ACC112 (cell line): ENCODE measurements around the gene CHST11.

ENCODE experiments used
- H2AFZ ChIP-seq: fragments of 200-600 bp; sonication (generic); one replicate; pipeline ENCODE4 v1.6.0; 2017; ENCODE audit warnings: antibody characterized with exemption, low read length; ENCODE audit not compliant: unreplicated experiment
- H3K27ac ChIP-seq: fragments of 200-600 bp; sonication (generic); 2 replicates; pipeline ENCODE4 v1.5.1; 2014; ENCODE audit warnings: low read depth, mild to moderate bottlenecking, antibody characterized with exemption, low read length, moderate library complexity
- H3K27me3 ChIP-seq: fragments of 200-600 bp; sonication (generic); 2 replicates; pipeline ENCODE4 v1.6.1; 2014; ENCODE audit warnings: mild to moderate bottlenecking, antibody characterized with exemption, low read length, moderate library complexity, mixed read lengths; ENCODE audit not compliant: insufficient read depth
- H3K36me3 ChIP-seq: fragments of 200-600 bp; sonication (generic); 2 replicates; pipeline ENCODE4 v1.6.1; 2016; ENCODE audit warnings: mild to moderate bottlenecking, antibody characterized with exemption, low read length, moderate library complexity, mixed read lengths; ENCODE audit not compliant: insufficient read depth
- H3K4me1 ChIP-seq: fragments of 200-600 bp; sonication (generic); one replicate; pipeline ENCODE4 v1.6.1; 2016; ENCODE audit warnings: low read length, mixed read lengths; ENCODE audit not compliant: insufficient read depth, unreplicated experiment, control insufficient read depth
- H3K4me3 ChIP-seq: fragments of 200-600 bp; sonication (generic); 2 replicates; pipeline ENCODE4 v1.5.1; 2014; ENCODE audit warnings: mild to moderate bottlenecking, low read depth, low read length
- H3K79me2 ChIP-seq: fragments of 200-600 bp; sonication (generic); one replicate; pipeline ENCODE4 v1.6.0; 2016; ENCODE audit warnings: low read length; ENCODE audit not compliant: control insufficient read depth, unreplicated experiment, insufficient read depth

Gene CHST11

GRCh38 chr12:104712968-104713367 is 256.2 kb downstream of the CHST11 start:
- Histone ChIP-seq H3K4me3 (no peak overlapping the region), H2AFZ (no peak overlapping the region), H3K79me2 (no peaks in the 10 kb centered on the region), H3K4me1 (peaks cover 20% of the 10 kb centered on the region), H3K36me3 (no peaks in the 10 kb centered on the region), H3K27ac (no peak overlapping the region), H3K27me3 (no peaks in the 10 kb centered on the region)

DNA sequence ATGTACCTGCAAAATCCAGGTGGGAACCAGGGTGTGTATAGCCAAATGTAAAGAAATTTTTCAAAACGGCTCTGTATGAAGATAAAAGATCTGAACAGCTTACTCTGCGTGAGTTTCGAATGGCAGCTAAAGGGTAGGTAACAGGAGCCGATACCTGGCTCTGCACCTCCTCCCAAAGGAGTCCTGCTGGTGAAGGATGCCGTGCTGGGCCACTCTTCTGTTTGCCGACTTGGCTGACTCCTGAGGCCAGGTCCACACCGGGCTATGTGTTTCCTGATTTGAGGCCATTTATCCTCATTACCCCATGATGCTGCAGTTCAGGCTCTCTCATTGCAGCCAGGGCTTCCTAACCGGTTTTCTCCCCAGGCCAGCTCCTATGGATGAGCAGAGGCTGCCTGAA is 256.7 kb downstream of the CHST11 start:
- Histone ChIP-seq H3K79me2 (no peaks in the 10 kb centered on the region), H2AFZ (no peak overlapping the region), H3K27me3 (no peaks in the 10 kb centered on the region), H3K36me3 (no peaks in the 10 kb centered on the region), H3K27ac (no peak overlapping the region), H3K4me3 (no peak overlapping the region), H3K4me1 (peaks cover 20% of the 10 kb centered on the region)

DNA sequence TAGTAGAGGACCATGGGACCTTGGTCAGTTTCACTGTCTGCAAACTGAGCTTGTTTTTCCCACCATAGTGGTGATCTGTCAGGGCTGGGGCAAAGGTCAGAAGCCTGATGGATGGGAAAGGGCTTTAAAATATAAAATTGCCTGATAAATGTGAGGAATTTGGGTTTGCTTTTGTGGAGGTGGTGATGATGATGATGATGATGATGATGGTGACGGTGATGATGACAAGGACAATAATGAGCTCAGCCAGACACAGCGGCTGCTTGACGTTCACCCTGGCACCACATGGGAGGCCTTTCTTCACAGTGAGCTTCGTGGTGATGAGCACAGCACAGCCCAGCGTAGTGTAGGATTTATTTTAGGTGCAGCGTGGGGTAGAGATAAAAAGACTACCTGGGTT is 257.6 kb downstream of the CHST11 start:
- Histone ChIP-seq H3K4me3 (no peak overlapping the region), H3K36me3 (no peaks in the 10 kb centered on the region), H2AFZ (no peak overlapping the region), H3K79me2 (no peaks in the 10 kb centered on the region), H3K27ac (no peak overlapping the region), H3K4me1 (peaks cover 20% of the 10 kb centered on the region), H3K27me3 (no peaks in the 10 kb centered on the region)

DNA sequence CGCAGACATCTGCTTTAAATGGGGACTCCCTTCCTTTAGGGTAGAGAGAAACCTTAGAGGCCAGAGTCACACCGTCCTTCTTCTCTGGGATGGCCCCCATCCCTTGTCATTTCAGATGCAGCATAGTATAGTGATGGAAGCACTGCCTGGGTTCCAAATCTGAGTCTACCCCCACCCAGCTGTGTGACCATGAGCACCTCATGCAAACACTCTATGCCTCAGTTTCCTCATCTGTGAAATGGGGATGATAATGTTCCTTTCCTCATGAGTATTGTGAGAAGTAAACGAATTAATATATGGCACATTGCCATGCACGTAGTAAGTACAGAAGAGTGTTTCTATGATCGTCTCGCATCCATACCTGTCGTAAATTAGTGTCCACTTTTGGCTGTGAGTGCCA is 259.4 kb downstream of the CHST11 start:
- Histone ChIP-seq H3K27me3 (no peaks in the 10 kb centered on the region), H3K36me3 (no peaks in the 10 kb centered on the region), H3K4me1 (peaks cover 3% of the 10 kb centered on the region), H2AFZ (no peak overlapping the region), H3K79me2 (no peaks in the 10 kb centered on the region), H3K27ac (no peak overlapping the region), H3K4me3 (no peak overlapping the region)

- no peak overlapping the region for H3K4me3 ChIP-seq
- no peak overlapping the region for H2AFZ ChIP-seq
- no peaks in the 10 kb centered on the region for H3K27me3 ChIP-seq
- H3K79me2 ChIP-seq, result no peaks in the 10 kb centered on the region
- H3K27ac ChIP-seq, result no peak overlapping the region
- H3K4me1 ChIP-seq, result no peaks in the 10 kb centered on the region
- H3K36me3 ChIP-seq, result no peaks in the 10 kb centered on the region
Measured at GRCh38 chr12:104718304-104718929, 261.7 kb downstream of the CHST11 start.

GRCh38 chr12:104719700-104720338 is 263.1 kb downstream of the CHST11 start:
- H3K4me3 ChIP-seq, result no peak overlapping the region
- no peak overlapping the region for H3K27ac ChIP-seq
- no peak overlapping the region for H2AFZ ChIP-seq
- no peaks in the 10 kb centered on the region for H3K4me1 ChIP-seq
- H3K27me3 ChIP-seq, result no peaks in the 10 kb centered on the region
- no peaks in the 10 kb centered on the region for H3K79me2 ChIP-seq
- no peaks in the 10 kb centered on the region for H3K36me3 ChIP-seq

DNA sequence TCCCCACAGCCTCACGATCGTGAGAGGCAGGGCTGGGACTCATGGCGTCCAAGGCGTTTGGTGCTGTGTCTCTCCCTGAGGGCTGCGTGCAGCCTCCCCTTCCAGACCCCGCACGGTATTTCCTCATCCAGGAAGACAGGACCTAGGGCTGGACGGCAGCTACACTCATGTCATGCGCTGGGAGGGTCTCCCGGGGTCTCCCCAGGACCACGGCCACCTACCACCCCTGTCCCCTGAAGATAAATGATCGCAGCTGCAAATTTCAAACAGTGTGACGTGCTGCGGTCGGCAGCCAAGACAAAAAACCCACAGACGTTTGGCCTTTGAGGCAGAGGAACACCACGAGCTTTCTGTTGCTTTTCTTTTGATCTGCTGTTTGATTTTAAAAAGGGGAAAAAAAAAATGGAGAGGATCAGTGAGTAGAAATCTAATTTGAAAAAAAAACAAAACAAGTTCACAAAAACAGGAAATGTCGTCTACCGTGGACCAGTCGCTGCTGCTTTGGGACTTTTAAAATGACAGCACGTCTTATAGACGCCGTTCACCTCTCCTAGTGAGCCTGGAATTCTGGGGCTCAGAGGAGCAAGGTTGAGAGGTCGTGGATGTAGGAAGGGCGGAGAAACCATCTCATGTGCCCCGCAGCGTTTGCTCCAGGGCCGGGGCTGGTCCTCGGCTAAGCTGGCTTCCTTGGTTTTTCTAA is 263.7 kb downstream of the CHST11 start:
- Histone ChIP-seq H3K79me2 (no peaks in the 10 kb centered on the region), H3K36me3 (no peaks in the 10 kb centered on the region), H3K4me3 (no peak overlapping the region), H3K27ac (no peak overlapping the region), H3K4me1 (no peaks in the 10 kb centered on the region), H2AFZ (no peak overlapping the region), H3K27me3 (no peaks in the 10 kb centered on the region)

GRCh38 chr12:104721039-104721405 is 264.3 kb downstream of the CHST11 start:
- H3K36me3 ChIP-seq, result no peaks in the 10 kb centered on the region
- H3K4me3 ChIP-seq, result no peak overlapping the region
- H3K4me1 ChIP-seq, result no peaks in the 10 kb centered on the region

GRCh38 chr12:104721936-104722335 is 265.2 kb downstream of the CHST11 start:
- Histone ChIP-seq H3K27me3 (no peaks in the 10 kb centered on the region), H3K4me3 (no peak overlapping the region), H3K4me1 (no peaks in the 10 kb centered on the region), H2AFZ (no peak overlapping the region), H3K79me2 (no peaks in the 10 kb centered on the region), H3K27ac (no peak overlapping the region), H3K36me3 (no peaks in the 10 kb centered on the region)

More at GRCh38 chr12:104721039-104721405, 264.3 kb downstream of the CHST11 start:
- H3K79me2 ChIP-seq, result no peaks in the 10 kb centered on the region
- H3K27ac ChIP-seq, result no peak overlapping the region
- H3K27me3 ChIP-seq, result no peaks in the 10 kb centered on the region
- no peak overlapping the region for H2AFZ ChIP-seq

- Histone ChIP-seq H3K4me3 (no peak overlapping the region), H3K4me1 (peaks cover 4% of the 10 kb centered on the region), H3K36me3 (no peaks in the 10 kb centered on the region), H3K27me3 (no peaks in the 10 kb centered on the region), H2AFZ (no peak overlapping the region), H3K27ac (no peak overlapping the region), H3K79me2 (no peaks in the 10 kb centered on the region)
Measured at GRCh38 chr12:104722601-104723534, 266.1 kb downstream of the CHST11 start.
